Adipocyte (in vitro differentiated cells): ENCODE data around the gene SLC4A5.
"Not testable (repeated sequence)": the region's sequence is repeated elsewhere in the genome, so short reads cannot be mapped to it uniquely, and the experiment has no call there.

Experiments
- DNase-seq: peaks from one replicate; pipeline ENCODE4 v3.0.0-alpha.2; 2015; ENCODE audit warnings: low read depth
- H3K27me3 ChIP-seq: replicated peaks from 2 replicates; pipeline ENCODE4 v1.7.0; 2013; ENCODE audit warnings: mild to moderate bottlenecking, low read length, moderate library complexity; ENCODE audit not compliant: control insufficient read depth, insufficient read depth
- H3K36me3 ChIP-seq: 2 replicates; pipeline ENCODE4 v1.7.0; 2013; ENCODE audit warnings: low read length, mild to moderate bottlenecking, moderate library complexity; ENCODE audit not compliant: control insufficient read depth, insufficient read depth, severe bottlenecking
- H3K4me1 ChIP-seq: 2 replicates; pipeline ENCODE4 v1.7.0; 2013; ENCODE audit warnings: mild to moderate bottlenecking, low read length, moderate library complexity; ENCODE audit not compliant: control insufficient read depth, insufficient read depth
- H3K4me3 ChIP-seq: 2 replicates; pipeline ENCODE4 v1.7.0; 2013; ENCODE audit warnings: mild to moderate bottlenecking, low read length, moderate library complexity
- H3K9ac ChIP-seq: 2 replicates; pipeline ENCODE4 v1.7.0; 2013; ENCODE audit warnings: mild to moderate bottlenecking, low read length, moderate library complexity
- H3K9me3 ChIP-seq: 2 replicates; pipeline ENCODE4 v1.7.0; 2013; ENCODE audit warnings: mild to moderate bottlenecking, low read length, moderate library complexity; ENCODE audit not compliant: control insufficient read depth

Gene SLC4A5

DNA sequence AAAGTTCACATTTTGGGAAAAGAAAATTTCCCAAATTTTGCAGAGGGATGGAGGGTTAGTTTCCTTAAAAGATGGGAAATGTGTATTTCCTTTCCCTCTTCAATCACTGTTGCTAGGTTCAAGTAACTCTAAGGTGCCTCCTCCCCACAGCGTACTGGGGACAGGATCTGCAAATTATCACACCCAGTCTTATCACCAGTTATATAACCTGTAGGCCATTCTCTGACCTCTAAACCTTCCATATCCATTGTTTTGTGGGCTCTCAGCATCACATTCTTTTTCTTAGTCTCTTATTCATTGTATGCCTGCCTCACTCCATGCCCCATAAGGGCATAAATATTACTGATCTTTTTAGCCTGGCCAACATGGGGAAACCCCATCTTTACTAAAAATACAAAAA lies 148.4 kb downstream of the SLC4A5 start:
- Histone ChIP-seq H3K4me1 (peaks cover 7% of the 10 kb centered on the region), H3K9ac (no peak overlapping the region), H3K27me3 (peaks cover 3% of the 10 kb centered on the region), H3K4me3 (no peak overlapping the region), H3K9me3 (no peaks in the 10 kb centered on the region), H3K36me3 (no peaks in the 10 kb centered on the region)
- DNase-seq = no peak

DNA sequence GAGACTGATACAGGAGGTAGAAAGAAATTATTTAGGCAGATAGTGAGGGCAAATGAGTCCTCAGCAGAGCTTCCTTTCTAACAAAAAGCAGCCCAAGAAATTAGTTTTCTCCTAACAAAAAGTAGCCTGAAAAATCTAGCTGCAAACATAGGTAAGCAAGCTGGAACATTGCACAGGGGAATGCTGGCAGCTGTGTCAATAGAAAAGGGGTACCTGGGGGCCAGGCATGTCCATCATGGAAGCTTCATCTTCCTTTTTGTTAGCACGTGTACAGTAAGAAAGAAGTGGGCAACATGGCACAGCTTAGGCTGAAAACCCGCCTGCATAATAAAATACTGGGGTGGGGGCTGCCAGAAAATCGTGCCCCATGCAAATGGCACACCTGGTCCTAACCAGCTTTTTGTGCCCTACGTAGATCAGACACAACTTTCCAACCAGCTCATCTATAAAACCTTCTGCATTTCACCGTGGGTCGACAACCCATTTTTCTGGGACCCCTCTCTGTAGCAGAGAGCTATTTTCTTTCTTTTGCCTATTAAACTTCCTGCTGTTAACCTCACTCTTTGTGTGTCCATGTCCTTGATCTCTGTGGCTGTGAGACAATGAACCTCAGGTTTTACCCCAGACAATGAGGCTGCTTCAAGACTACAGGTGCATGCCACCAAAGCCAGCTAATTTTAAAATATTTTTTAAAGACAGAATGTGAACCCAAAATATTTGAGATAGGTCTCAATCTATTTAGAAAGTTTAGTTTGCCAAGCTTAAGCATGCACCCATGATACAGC lies 151.4 kb downstream of the SLC4A5 start:
- Histone ChIP-seq H3K27me3 (peaks cover 3% of the 10 kb centered on the region), H3K4me3 (no peak overlapping the region)
- DNase-seq = no peak

DNA sequence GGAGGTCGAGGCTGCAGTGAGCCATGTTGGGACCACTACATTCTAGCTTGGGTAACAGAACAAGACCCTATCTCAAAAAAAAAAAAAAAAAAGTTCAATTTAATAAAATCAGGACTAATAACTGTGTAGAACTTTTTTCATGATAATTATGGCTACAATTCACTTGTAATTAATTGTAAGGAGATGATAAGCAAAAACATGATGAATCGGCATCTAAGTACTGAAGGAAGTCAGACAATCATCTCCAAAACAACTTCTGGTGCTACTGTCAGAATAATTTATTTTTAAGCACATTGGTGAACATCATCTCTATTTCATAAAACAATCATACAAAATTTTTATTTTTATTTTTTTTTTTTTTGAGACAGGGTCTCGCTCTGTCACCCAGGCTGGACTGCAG lies 154.5 kb downstream of the SLC4A5 start:
- Histone ChIP-seq H3K27me3 (peaks cover 3% of the 10 kb centered on the region), H3K9me3 (no peaks in the 10 kb centered on the region), H3K4me1 (peaks cover 3% of the 10 kb centered on the region), H3K9ac (no peak overlapping the region), H3K36me3 (no peaks in the 10 kb centered on the region), H3K4me3 (no peak overlapping the region)
- DNase-seq = no peak

More for the DNA sequence above, 151.4 kb downstream of the SLC4A5 start:
- Histone ChIP-seq H3K9ac (no peak overlapping the region), H3K9me3 (no peaks in the 10 kb centered on the region), H3K4me1 (peaks cover 3% of the 10 kb centered on the region), H3K36me3 (no peaks in the 10 kb centered on the region)

DNA sequence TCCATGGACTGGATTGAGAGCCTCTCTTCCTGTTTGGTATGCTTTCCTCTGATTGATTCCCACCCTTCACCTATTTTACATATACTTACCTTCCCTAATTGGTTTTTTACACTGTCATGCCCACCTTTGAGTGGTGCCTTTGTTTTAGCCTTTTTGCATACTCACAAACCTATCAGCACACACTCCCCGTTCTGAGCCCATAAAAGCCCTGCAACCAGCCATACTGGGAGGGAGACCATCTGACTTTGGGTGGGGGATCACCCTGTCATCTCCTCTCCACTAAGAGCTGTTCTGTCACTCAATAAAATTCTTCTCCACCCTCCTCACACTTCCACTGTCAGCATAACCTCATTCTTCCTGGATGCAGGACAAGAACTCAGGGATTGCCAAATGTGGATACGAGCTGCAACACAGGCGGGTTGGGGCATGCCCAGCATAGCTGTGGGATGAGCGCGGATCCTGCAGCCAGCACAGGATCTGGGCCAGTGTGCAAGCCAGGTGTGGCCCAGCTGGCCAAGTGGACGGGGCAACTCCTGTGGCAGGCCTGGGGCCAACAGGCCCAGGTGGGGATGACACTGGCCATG lies 155.1 kb downstream of the SLC4A5 start:
- DNase-seq = peak; percentile 15
- Histone ChIP-seq H3K4me3 (no peak overlapping the region), H3K9ac (no peak overlapping the region), H3K36me3 (no peaks in the 10 kb centered on the region), H3K9me3 (no peaks in the 10 kb centered on the region), H3K27me3 (peaks cover 3% of the 10 kb centered on the region), H3K4me1 (peaks cover 3% of the 10 kb centered on the region)

DNA sequence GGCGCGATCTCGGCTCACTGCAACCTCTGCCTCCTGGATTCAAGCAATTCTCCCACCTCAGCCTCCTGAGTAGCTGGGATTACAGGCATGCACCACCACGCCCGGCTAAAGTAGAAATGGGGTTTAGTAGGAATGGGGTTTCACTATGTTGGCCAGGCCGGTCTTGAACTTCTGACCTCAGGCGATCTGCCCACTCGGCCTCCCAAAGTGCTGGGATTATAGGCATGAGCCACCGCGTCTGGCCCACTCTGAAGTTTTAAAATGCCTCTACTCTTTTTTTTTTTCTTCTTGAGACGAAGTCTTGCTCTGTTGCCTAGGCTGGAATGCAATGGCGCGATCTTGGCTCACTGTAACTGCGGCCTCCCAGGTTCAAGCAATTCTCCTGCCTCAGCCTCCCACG lies 156.5 kb downstream of the SLC4A5 start:
- H3K4me1 ChIP-seq, H3K9me3 ChIP-seq, H3K9ac ChIP-seq, H3K27me3 ChIP-seq, DNase-seq, H3K36me3 ChIP-seq, H3K4me3 ChIP-seq: not testable (repeated sequence)

DNA sequence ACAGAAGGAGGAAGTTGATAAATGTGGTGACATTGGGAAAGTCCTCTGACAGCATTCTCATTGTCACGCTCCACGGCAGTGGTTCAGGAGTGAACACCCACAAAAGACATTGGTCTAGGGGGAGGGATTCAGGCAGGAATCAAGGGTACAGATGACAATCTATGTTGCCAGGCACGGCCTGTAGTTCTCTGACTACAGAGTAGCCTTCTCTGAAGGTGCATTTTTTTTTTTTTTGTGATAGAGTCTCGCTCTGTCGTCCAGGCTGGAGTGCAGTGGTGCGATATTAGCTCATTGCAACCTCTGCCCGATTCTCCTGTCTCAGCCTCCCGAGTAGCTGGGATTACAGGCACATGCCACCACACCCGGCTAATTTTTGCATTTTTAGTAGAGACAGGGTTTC lies 157.2 kb downstream of the SLC4A5 start:
- Histone ChIP-seq H3K27me3 (peaks cover under 1% of the 10 kb centered on the region), H3K4me3 (no peak overlapping the region), H3K36me3 (no peaks in the 10 kb centered on the region), H3K9me3 (no peaks in the 10 kb centered on the region), H3K9ac (no peak overlapping the region), H3K4me1 (peaks cover 3% of the 10 kb centered on the region)
- no peak for DNase-seq

DNA sequence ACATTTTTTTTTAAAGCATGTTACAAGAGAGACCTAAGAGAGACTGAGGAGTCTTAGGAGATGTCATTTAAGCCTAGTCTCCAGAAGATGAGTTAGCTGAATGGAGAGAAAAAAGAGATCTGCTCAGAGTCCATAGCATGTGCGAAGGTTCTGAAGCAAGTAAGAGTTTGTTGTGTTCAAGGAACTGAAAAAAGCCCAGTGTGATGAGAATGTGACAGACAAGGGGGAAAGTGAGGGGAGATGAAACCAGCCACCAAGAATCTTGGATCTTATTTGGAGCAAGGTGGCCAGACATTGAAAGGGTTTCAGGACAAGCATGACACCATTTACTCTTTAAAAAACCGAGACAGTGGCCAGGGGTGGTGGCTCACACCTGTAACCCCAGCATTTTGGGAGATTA lies 159.3 kb downstream of the SLC4A5 start:
- no peaks in the 10 kb centered on the region for H3K9me3 ChIP-seq
- peaks cover 8% of the 10 kb centered on the region for H3K4me1 ChIP-seq
- DNase-seq = no peak
- no peak overlapping the region for H3K4me3 ChIP-seq
- H3K27me3 ChIP-seq = no peaks in the 10 kb centered on the region
- H3K36me3 ChIP-seq = no peaks in the 10 kb centered on the region
- H3K9ac ChIP-seq = no peak overlapping the region

DNA sequence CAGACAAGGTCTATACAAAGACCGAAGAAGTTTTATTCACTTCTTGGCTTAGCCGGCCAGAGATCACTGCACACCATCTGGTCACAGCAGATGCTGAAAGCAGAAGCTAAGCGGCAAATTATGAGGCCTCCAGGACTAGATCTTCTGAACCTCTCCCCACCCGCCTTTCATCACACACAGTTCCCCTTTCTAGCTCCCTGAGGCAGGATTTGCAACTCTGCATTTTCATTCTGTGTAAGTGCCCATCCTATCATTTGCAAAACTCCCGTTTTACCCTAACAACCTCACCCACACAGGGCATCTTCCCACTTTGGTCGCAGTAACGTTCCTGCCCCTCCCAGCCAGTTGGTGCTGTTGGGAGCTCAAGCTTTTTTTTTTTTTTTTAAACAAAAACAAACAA lies 161.5 kb downstream of the SLC4A5 start:
- peak; percentile 14 for DNase-seq
- Histone ChIP-seq H3K27me3 (no peaks in the 10 kb centered on the region), H3K4me3 (no peak overlapping the region), H3K9me3 (no peaks in the 10 kb centered on the region), H3K9ac (peak overlapping the region; percentile 5), H3K36me3 (no peaks in the 10 kb centered on the region), H3K4me1 (peaks cover 15% of the 10 kb centered on the region)

DNA sequence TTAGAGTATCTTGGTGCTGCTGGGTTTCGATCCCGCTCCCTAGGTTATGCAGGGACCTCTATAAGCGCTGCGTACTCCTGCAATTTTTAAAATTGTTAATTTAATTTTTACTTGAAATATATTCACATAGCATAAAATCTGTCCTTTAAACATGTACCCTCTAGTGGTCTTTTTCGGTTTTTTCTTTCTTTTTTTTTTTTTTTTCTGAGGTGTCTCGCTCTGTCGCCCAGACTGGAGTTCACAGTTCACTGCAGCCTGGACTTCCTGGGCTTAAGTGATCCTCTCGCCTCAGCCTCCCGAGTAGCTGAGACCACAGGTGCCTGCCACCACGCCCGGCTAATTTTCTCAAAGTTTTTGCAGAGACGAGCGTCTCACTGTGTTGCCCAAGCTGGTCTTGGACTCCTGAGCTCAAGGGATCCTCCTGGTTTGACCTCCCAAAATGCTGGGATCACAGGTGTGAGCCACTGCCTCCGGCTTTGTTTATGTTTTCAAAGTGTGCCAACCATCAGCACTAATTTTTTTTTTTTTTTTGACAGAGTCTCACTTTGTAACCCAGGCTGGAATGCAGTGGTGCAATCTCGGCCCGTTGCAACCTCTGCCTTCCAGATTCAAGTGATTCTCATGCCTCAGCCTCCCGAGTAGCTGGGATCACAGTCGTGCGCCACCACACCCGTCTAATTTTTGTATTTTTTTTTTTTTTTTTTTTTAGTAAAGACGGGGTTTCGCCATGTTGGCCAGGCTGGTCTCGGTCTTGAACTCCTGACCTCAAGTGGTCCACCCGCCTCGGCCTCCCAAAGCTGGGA lies 164.0 kb downstream of the SLC4A5 start:
- no peaks in the 10 kb centered on the region for H3K36me3 ChIP-seq
- peaks cover 17% of the 10 kb centered on the region for H3K4me1 ChIP-seq
- DNase-seq = no peak
- no peaks in the 10 kb centered on the region for H3K27me3 ChIP-seq
- no peaks in the 10 kb centered on the region for H3K9me3 ChIP-seq
- peak overlapping the region; percentile 95 for H3K9ac ChIP-seq
- peak overlapping the region; percentile 85 for H3K4me3 ChIP-seq

DNA sequence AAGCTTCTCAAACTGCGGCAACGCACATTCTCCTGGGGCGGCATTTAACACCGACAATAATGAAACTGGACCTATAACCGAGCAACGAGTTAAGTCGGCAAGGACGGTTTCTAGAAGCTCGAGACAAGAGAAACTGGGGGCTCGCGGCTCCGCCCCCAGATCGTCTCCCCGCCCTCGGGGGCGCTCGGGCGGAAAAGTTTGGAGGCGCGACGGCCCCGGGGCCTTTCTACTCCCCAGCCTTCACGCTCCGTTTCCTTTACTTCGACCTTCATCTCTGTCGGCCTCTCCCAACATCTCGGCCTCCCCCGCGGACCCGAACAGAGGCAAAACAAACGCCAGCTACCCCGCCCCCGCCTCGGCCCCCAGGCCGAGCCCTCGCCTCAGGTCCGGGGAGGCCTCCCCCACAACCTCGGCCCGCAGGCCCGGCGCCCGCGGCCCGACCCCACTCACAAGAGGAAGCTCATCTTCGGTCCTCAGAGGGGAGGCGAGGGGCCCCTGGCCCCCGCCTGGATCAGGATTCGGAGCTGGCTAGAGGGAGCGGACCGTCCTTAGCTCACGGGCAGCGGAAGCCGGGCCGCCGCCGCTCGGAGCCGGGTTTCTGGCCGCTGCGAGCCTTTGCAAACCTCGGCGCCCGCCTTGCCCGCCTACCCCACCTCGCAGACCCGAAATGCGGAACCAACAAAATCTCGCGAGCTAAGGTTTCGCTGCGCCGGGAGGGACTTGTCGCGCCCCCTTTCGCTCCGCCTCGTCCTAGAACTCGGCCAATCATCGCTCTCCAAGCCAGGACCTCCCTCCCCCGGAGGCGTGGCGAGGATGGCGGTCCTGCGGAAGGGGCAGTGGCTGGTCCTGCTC lies 164.8 kb downstream of the SLC4A5 start, which contains the start of gene MOB1A:
MOB1A (minus strand) TSS at position 669 of the 852 bp plus-strand sequence; CDS start at position 464, 205 bp downstream.
- Histone ChIP-seq H3K4me1 (peaks cover 17% of the 10 kb centered on the region), H3K9ac (peak within 1 kb of the TSS; percentile 95), H3K4me3 (peak within 1 kb of the TSS; percentile 85), H3K9me3 (no peaks in the 10 kb centered on the region), H3K27me3 (no peaks in the 10 kb centered on the region), H3K36me3 (no peaks in the 10 kb centered on the region)
- peak; percentile 100 for DNase-seq
